GM20000 (cell line): ENCODE data around the gene PIGO.

Source experiments
- DNase-seq: peaks from one replicate; pipeline ENCODE4 v3.0.0; 2012; ENCODE audit warnings: low spot score
- TF ChIP-seq, protein P1 (sequence below): IDR thresholded peaks from 2 replicates; pipeline ENCODE4 v1.5.1; 2012; ENCODE audit warnings: mild to moderate bottlenecking, control low read depth; ENCODE audit errors: extremely low read depth, missing control alignments

The PIGO gene

GRCh38 chr9:35067056-35067455 is 29.3 kb downstream of the PIGO start:
- DNase-seq: no peak

DNA sequence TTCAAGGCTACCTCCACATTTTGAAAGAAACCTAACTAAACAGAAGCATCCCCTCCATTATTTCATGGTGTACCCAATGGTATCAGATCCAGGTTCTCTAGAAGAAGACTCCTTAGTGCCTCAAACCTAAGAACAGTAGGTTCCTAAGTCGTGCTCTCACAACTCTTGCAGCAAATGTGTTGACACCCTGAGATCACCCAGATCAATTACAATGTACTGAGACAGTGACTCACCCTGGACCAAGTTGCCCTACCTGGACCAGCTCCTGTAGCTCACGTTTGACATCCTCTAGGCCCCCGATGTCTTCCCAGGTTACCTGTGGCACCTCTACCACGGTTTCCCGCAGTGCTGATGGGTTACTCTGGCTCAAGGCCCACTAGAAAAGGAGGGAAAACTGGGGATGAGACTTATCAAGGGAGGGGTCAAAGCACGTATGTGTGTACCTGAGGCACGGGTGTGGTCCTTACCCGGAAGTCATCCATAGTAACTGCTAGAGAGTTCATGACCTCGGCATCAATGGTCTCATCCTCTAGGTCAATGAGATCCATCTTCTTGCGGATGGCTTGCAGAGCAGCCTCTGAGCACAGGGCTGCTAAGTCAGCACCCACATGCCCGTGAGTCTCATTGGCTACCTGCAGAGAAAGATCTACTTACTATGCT is 35.7 kb downstream of the PIGO start:
- TF ChIP-seq, protein P1, sequence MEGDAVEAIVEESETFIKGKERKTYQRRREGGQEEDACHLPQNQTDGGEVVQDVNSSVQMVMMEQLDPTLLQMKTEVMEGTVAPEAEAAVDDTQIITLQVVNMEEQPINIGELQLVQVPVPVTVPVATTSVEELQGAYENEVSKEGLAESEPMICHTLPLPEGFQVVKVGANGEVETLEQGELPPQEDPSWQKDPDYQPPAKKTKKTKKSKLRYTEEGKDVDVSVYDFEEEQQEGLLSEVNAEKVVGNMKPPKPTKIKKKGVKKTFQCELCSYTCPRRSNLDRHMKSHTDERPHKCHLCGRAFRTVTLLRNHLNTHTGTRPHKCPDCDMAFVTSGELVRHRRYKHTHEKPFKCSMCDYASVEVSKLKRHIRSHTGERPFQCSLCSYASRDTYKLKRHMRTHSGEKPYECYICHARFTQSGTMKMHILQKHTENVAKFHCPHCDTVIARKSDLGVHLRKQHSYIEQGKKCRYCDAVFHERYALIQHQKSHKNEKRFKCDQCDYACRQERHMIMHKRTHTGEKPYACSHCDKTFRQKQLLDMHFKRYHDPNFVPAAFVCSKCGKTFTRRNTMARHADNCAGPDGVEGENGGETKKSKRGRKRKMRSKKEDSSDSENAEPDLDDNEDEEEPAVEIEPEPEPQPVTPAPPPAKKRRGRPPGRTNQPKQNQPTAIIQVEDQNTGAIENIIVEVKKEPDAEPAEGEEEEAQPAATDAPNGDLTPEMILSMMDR: no peak
- DNase-seq: no peak

More at GRCh38 chr9:35067056-35067455, 29.3 kb downstream of the PIGO start:
- TF ChIP-seq, protein P1: no peak

- TF ChIP-seq, protein P1: no peak
- no peak for DNase-seq
Measured at GRCh38 chr9:35059438-35059837, 37.0 kb downstream of the PIGO start.

DNA sequence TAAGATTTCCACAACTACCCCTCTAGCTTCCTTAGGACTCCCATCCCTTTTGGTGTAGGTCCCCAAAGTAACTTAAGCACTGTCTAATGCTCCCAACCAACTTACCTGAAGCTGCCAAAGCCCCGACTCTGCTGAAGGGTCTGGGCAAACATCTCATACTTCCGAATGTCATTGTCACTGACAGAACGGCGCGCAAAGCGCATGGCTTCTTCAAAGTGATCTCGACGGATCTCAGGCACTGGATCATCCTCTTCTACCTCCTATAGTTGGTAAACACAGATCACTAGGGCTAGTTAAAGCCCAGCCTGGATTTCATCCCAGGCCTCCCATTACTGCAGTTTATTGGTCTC is 39.1 kb downstream of the PIGO start:
- no peak for DNase-seq
- TF ChIP-seq, protein P1: no peak

GRCh38 chr9:35056571-35057270 is 39.7 kb downstream of the PIGO start:
- no peak for DNase-seq

DNA sequence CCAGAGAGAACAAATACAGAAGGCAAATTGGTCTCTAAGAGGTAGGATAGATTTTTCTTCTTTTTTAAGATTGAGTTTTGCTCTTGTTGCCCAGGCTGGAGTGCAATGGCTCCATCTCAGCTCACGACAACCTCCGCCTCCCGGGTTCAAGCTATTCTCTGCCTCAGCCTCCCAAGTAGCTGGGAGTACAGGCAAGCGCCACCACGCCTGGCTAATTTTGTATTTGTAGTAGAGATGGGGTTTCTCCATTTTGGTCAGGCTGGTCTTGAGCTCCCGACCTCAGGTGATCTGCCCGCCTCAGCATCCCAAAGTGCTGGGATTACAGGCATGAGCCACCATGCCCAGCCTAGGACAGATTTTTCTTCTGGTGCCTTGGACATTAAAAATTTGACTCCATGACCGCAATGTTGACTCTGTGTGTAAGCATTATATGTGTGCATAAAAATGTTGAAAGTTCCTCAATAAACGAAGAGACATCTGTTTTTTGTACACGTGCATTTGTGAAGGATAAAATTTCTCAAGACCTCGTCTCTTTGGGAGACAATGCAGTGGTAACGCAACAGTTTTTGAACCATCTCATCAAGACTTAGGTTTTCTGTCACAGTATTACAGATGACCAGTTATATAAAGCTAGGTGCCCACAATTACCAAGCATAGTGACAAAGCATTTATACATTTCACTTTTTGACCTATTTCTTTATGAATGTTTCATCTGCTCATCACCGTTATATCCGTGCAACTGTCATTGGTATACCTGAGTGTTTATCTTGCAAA is 41.3 kb downstream of the PIGO start:
- DNase-seq: no peak

More at GRCh38 chr9:35056571-35057270, 39.7 kb downstream of the PIGO start:
- TF ChIP-seq, protein P1: no peak

More for the DNA sequence above, 41.3 kb downstream of the PIGO start:
- TF ChIP-seq, protein P1: no peak
